NCI-H2196 (cell line): Measurements from ENCODE around the gene ZNF763.
"Not testable (repeated sequence)": the region's sequence is repeated elsewhere in the genome, so short reads cannot be mapped to it uniquely, and the experiment has no call there.

Experiments
- DNase-seq: peaks from one replicate; lab custom pipeline; 2025; ENCODE audit not compliant: unreplicated experiment; lab: John Stamatoyannopoulos, UW

ZNF763 gene

DNA sequence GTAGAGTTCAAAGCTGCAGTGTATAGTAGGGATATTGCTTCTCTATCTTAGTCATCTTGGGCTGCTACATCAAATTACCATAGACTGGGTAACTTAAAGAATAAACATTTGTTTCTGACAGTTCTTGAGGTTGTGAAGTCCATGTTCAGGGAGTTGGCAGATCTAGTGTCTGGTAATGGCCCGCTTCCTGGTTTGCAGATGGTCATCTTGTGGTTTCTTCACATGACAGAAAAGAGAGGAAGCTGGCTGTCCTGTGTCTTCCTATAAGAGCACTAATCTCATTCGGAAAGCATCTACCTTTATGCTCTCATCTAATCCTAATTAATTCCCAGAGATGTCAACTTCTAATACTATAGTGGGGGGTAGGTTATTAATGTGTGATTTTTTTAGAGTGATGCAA lies 6.2 kb downstream of the ZNF763 start:
- DNase-seq, result no peak

DNA sequence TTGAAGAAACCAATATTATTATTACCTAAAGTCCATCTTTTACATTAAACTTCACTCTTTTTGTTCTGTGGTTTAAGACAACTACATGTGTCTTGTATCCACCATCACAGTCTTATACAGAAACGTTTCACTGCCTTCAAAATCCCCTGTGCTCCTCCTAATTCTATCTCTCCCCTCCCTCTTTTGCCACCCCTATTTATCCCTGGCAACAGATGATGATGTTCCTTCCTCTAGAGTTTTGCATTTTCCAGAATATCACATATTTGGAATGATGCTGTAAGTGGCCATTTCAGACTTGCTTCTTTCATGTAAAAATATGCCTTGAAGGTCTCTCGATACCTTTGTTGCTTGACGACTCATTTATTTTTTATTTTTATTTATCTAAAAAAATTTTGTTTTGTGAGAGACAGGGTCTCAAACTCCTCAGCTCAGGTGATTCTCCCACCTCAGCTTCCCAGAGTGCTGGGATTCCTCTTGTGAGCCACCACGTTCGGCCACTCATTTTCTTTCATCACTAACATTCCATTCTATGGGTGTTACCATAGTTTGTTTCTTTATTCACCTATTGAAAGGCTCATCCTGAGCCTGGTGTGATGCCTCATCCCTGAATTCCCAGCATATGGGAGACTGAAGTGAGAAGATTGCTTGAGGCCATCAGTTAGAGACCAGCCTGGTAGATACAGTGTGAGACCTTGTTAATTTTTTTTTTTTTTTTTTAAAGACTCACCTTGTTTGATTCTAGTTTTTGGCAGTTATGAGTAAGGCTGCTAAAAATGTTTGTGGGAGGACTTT lies 8.4 kb downstream of the ZNF763 start:
- no peak for DNase-seq

- no peak for DNase-seq
Measured at GRCh38 chr19:11978492-11979100, 13.8 kb downstream of the ZNF763 start.

- DNase-seq, result no peak
Measured at GRCh38 chr19:11979527-11979926, 14.7 kb downstream of the ZNF763 start.

DNA sequence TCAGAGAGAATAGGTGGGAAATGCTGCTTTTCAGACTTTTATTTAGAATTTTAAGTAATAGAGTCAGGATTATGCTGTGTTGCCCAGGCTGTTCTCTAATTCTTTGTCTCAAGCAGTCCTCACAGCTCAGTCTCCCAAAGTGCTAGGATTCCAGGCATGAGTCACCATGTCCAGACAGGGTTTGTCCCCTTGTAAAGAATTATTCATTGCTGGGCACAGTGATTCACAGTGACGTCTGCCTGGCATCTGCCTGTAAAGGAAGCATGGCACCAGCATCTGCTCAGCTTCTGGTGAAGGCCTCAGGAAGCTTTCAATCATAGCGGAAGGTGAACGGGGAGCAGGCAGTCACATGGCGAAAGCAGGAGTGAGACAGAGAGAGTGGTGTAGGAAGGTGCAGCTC lies 17.7 kb downstream of the ZNF763 start:
- no peak for DNase-seq

DNA sequence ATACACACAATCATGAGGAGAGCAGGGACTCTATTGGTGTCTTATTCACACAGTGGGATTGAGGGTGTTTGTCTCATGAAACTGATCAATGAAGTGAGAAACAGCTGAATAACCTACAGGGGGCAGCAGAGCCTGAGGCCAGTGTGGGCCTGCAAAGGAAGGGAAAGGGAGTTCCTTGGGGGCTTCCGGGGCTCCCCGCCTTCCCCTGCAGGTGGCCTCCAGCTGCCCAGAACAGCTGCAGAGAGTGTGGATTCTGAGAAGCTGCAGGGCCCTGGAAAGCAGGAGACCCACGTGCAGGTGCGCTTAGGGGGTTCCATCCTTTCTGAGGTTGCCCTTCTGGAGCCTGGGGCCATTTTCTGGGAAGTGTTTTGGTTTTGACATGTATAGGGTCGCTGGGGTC lies 20.1 kb downstream of the ZNF763 start:
- DNase-seq, result no peak

- no peak for DNase-seq
Measured at GRCh38 chr19:11986754-11987153, 21.9 kb downstream of the ZNF763 start.

- DNase-seq, result peak; percentile 93
Measured at GRCh38 chr19:11987405-11988281, 22.8 kb downstream of the ZNF763 start.

DNA sequence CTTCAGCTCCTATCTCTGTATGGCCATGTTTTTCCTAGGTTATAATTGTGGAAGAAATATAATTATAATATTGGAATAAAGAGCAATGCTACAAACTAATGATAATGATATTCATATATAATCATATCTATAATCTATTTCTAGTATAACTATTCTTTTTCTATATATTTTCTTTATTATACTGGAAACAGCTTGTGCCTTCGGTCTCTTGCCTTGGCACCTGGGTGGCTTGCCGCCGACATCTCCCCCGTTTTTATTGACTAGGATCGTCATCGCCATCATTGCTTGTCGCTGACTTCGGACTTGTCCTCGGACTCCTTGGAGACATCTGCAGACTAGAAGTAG lies 24.2 kb downstream of the ZNF763 start:
- DNase-seq, result no peak

DNA sequence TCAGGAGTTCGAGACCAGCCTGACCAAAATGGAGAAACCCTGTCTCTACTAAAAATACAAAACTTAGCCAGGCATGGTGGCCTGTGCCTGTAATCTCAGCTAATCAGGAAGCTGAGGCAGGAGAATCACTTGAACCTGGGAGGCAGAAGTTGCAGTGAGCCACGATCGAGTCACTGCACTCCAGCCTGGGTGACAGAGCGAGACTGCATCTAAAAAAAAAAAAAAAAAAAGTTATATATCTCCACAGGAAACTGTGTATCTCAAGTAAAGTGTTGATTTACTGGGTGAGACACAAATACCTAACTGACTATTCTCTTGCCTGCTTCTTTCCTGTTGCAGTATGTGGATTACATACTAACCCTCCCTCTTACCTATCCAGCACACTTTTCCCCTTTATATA lies 27.1 kb downstream of the ZNF763 start:
- not testable (repeated sequence) for DNase-seq

DNA sequence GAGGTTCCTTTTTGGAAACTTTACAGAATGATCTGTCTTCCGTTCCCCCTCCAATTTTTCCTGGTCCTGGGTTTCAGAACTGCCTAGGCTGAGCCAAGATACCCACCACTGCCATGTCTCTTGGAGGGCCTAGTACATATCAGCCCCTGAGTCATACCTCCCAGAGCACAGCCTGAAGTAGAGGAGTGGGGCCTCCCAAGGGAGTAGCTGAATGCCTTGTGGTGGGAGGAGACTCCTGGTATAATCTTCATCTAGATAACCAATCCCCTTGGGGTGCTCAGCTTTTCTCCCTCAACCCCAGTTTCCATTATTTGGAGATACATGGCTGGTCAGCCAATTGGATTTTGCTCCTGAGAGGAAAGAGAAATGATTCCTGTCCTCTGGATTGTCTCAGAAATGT lies 30.3 kb downstream of the ZNF763 start:
- no peak for DNase-seq

GRCh38 chr19:12000152-12000981 lies 35.5 kb downstream of the ZNF763 start:
- no peak for DNase-seq

DNA sequence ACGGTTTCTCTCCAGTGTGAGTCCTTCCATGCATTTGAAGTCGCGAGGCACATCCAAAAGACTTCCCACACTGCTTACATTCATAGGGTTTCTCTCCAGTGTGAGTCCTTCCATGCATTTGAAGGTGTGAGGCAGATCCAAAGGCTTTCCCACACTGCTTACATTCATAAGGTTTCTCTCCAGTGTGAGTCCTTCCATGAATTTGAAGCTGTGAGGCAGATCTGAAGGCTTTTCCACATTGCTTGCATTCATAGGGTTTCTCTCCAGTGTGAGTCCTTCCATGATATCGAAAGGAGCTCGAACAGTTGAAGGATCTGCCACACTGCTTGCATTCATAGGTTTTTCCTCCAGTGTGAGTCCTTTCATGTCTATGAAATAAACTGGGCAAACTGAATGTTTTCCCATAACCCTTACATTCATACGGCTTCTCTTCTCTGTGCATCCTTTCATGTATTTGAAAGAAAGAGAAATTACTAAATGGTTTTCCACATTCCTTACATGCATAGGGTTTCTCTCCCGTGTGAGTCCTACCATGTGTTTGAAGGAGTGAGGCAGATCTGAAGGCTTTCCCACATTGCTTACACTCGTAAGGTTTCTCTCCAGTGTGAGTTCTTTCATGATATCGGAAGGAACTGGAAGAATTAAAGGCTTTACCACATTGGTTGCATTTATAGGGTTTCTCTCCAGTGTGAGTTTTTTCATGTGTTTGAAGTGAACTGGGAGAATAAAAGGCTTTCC lies 50.3 kb downstream of the ZNF763 start:
- DNase-seq, result no peak

GRCh38 chr19:12015753-12016116 lies 50.9 kb downstream of the ZNF763 start:
- no peak for DNase-seq
